ENCODE measurements around the gene ABCF2. TPM values are rescaled to one million over a fixed set of nuclear protein-coding genes. Genes with fewer than 3 reads are reported as not detected.
A peak's percentile ranks its signal among the peaks of the same experiment; 100 is the strongest.

ABCF2 gene
- total and polyA plus RNA-seq, 8 donors: 7.1 to 13.6 (median 11.0) TPM

DNA sequence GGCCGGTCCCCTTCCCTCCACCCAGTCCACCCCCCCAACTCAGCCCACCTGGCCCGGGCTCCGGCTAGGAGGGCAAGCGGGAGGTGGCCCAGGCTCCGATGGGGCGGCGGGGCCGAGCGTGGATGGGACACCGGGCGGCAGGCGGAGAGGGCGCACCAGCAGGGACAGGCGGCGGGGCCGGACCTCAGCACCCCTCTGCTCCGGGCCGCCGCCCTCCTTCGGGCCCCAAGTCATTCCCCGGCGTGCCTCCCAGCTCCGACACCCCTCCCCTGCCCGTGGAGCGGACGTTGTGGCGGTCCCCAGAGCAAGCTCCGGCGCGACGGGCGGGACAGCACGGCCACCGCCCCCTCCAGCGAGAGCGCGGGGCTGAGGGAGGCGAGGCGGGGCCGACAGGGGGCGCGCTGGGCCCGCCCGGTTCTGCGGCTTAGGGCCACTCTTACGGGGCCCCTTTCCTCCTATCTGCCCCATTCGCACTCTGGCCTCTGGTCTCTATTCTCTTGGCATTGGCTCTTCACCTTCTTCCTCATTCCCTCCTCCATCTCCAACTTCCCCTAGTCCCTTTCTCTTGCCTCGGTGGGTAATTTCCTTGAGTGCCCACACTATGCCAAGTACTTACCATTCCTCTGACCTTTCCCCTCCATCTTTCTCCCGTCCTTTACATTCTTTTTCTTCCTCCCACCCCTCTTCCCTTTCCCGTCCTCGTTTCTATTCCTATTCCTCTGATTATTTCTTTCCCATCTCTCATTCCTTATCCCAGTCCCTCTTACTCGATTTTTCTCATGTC lies 58.8 kb downstream of the ABCF2 start:
- Histone ChIP-seq H3K27ac (no peak overlapping the region), H3K9me3 (no peaks in the 10 kb centered on the region), H3K4me3 (peak overlapping the region; percentile 16 to 59 (median 40)), H3K4me1 (peaks cover 0 to 5% (median 4%) of the 10 kb centered on the region in 3 donors), H3K36me3 (no peaks in the 10 kb centered on the region), H3K27me3 (peaks cover 0 to 25% (median 3%) of the 10 kb centered on the region in 4 donors)
- FAIRE-seq (no peak), ATAC-seq (peak; percentile 65 to 82 (median 79)), DNase-seq (peak in 4 of 6 donors; percentile 39 to 85 (median 62))
- TF ChIP-seq, protein P1, sequence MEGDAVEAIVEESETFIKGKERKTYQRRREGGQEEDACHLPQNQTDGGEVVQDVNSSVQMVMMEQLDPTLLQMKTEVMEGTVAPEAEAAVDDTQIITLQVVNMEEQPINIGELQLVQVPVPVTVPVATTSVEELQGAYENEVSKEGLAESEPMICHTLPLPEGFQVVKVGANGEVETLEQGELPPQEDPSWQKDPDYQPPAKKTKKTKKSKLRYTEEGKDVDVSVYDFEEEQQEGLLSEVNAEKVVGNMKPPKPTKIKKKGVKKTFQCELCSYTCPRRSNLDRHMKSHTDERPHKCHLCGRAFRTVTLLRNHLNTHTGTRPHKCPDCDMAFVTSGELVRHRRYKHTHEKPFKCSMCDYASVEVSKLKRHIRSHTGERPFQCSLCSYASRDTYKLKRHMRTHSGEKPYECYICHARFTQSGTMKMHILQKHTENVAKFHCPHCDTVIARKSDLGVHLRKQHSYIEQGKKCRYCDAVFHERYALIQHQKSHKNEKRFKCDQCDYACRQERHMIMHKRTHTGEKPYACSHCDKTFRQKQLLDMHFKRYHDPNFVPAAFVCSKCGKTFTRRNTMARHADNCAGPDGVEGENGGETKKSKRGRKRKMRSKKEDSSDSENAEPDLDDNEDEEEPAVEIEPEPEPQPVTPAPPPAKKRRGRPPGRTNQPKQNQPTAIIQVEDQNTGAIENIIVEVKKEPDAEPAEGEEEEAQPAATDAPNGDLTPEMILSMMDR (IDR thresholded peaks at IDR 0.05): peak; percentile 54 to 75 (median 66)
- intact Hi-C loops (cut with DNase I): loop anchor here in 1 of 3 donors (5.0 kb wide), 1 partner anchor 41 kb away; no protein-coding TSS in a partner anchor
- WGBS, 2 donors: 3 to 6% methylated on average over 32 to 52 of the region's 52 CpGs

DNA sequence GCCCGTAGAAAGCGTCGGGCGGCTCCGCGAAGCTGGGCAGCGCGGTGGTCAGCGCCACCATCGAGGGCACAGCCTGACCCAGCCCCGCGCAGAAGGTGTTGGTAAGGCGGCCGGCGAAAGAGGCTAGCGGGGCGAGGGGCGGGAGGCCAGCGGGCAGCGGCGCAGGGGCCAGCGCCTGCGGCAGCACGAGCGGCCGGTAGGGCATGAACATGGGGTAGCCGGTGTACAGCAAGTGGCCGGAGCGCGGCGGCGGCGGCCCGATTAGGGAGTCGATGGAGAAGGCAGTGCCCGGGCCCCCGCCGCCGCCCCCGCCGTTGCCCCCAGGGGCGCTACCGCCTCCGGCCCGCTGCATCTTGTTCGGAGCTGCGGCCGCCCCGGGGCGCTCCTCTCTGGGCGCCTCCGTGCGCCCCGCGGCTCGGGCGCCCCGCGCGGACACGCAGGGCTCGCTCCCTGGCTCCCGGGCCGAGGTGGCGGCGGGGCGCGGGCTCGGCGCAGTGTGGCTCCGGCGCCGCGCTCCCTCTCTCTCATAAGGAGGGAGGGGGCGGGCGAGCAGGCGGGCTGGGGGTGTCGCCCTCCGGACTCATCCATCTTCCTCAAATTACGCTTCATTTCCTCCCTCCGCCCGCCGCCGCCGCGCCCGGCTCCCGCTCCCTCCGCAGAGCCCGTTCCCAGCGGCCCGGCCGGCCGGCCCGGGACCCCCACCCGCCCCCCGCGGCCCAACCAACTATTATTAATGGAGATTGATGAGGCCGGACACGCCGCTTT lies 59.6 kb downstream of the ABCF2 start, which contains the start of gene GBX1:
Gene GBX1, minus strand, starts transcription at position 498 of the 765 bp plus-strand sequence. Its CDS starts 146 bp downstream, at position 352.
- 1 to 2% methylated on average over 50 to 100 of the region's 101 CpGs for WGBS, 2 donors
- Histone ChIP-seq H3K9me3 (no peaks in the 10 kb centered on the region), H3K27ac (no peak within 1 kb of the TSS), H3K4me3 (peak within 1 kb of the TSS; percentile 16 to 59 (median 40)), H3K4me1 (peaks cover 0 to 5% (median 4%) of the 10 kb centered on the region in 3 donors), H3K27me3 (peaks cover 0 to 25% (median 3%) of the 10 kb centered on the region in 4 donors), H3K36me3 (no peaks in the 10 kb centered on the region)
- intact Hi-C loops (cut with DNase I): loop anchor here in 1 of 3 donors (5.0 kb wide), 1 partner anchor 40 kb away; no protein-coding TSS in a partner anchor
- peak in 3 of 6 donors; percentile 43 to 80 (median 75) for DNase-seq
- ATAC-seq: peak; percentile 54 to 71 (median 66)
- TF ChIP-seq, protein P1 (IDR thresholded peaks at IDR 0.05): peak in 1 of 4 donors; percentile 8
- no peak for FAIRE-seq

- Histone ChIP-seq H3K27me3 (peaks cover 0 to 25% (median 3%) of the 10 kb centered on the region in 4 donors), H3K4me3 (peak overlapping the region; percentile 16 to 59 (median 40)), H3K4me1 (peaks cover 0 to 5% (median 4%) of the 10 kb centered on the region in 3 donors), H3K27ac (no peak overlapping the region), H3K36me3 (no peaks in the 10 kb centered on the region), H3K9me3 (no peaks in the 10 kb centered on the region)
- ATAC-seq (peak in 1 of 4 donors; percentile 22), FAIRE-seq (no peak), DNase-seq (peak in 1 of 6 donors; percentile 57)
- TF ChIP-seq, protein P1 (IDR thresholded peaks at IDR 0.05): no peak
- intact Hi-C loops (cut with DNase I): loop anchor here in 1 of 3 donors (5.0 kb wide), 1 partner anchor 39 kb away; no protein-coding TSS in a partner anchor
- WGBS, 2 donors: 11 to 15% methylated on average over 26 to 31 of the region's 31 CpGs
Measured at GRCh38 chr7:151166629-151167196, 60.3 kb downstream of the ABCF2 start.

Other genes with a start within 250 kb of the ABCF2 start
- 1 to 10 TPM; 1.4 to 4.4 (median 3.0) TPM for gene KCNH2, start 248.9 kb downstream of the ABCF2 start, total RNA-seq
- gene KCNH2, start 248.9 kb downstream of the ABCF2 start, polyA plus RNA-seq: 10 to 100 TPM in 1 of 2 donors, 1 to 10 TPM in 1; 7.4 to 27.9 TPM
- 1 to 10 TPM; 1.0 to 5.1 (median 3.1) TPM for gene NOS3, start 236.2 kb downstream of the ABCF2 start, total RNA-seq
- 10 to 100 TPM in 1 of 2 donors, 1 to 10 TPM in 1; 6.0 to 12.5 TPM for gene NOS3, start 236.2 kb downstream of the ABCF2 start, polyA plus RNA-seq
- under 1 TPM in 5 of 6 donors, not detected in 1; 0.06 to 0.46 (median 0.20) TPM for gene ATG9B, start 202.7 kb downstream of the ABCF2 start, total RNA-seq
- gene ATG9B, start 202.7 kb downstream of the ABCF2 start, polyA plus RNA-seq: 1 to 10 TPM in 1 of 2 donors, under 1 TPM in 1; 0.72 to 1.5 TPM
- gene ABCB8, start 198.8 kb downstream of the ABCF2 start, total RNA-seq: 10 to 100 TPM in 3 of 6 donors, 1 to 10 TPM in 3; 6.1 to 18.5 (median 10.1) TPM
- gene ABCB8, start 198.8 kb downstream of the ABCF2 start, polyA plus RNA-seq: 10 to 100 TPM; 23.6 to 29.0 TPM
- 1 to 10 TPM in 1 of 6 donors, under 1 TPM in 5; 0.47 to 2.1 (median 0.71) TPM for gene ASIC3, start 178.7 kb downstream of the ABCF2 start, total RNA-seq
- 1 to 10 TPM; 7.0 to 8.7 TPM for gene ASIC3, start 178.7 kb downstream of the ABCF2 start, polyA plus RNA-seq
- gene CDK5, start 169.3 kb downstream of the ABCF2 start, total RNA-seq: 1 to 10 TPM; 3.7 to 7.0 (median 4.8) TPM
- gene CDK5, start 169.3 kb downstream of the ABCF2 start, polyA plus RNA-seq: 1 to 10 TPM; 4.6 to 7.8 TPM
- 100 to 1,000 TPM in 1 of 6 donors, 10 to 100 TPM in 5; 69.2 to 117 (median 85.5) TPM for gene SLC4A2, start 167.6 kb downstream of the ABCF2 start, total RNA-seq
- 100 to 1,000 TPM; 188 to 211 TPM for gene SLC4A2, start 167.6 kb downstream of the ABCF2 start, polyA plus RNA-seq
- gene FASTK, start 146.4 kb downstream of the ABCF2 start, total RNA-seq: 10 to 100 TPM; 23.5 to 51.1 (median 35.9) TPM
- 100 to 1,000 TPM; 178 to 265 TPM for gene FASTK, start 146.4 kb downstream of the ABCF2 start, polyA plus RNA-seq
- 10 to 100 TPM; 34.5 to 49.8 (median 39.3) TPM for gene TMUB1, start 143.7 kb downstream of the ABCF2 start, total RNA-seq
- 100 to 1,000 TPM in 1 of 2 donors, 10 to 100 TPM in 1; 52.8 to 103 TPM for gene TMUB1, start 143.7 kb downstream of the ABCF2 start, polyA plus RNA-seq
- gene AGAP3, start 140.7 kb downstream of the ABCF2 start, total RNA-seq: 10 to 100 TPM; 41.5 to 81.0 (median 54.7) TPM
- 10 to 100 TPM; 89.8 to 93.9 TPM for gene AGAP3, start 140.7 kb downstream of the ABCF2 start, polyA plus RNA-seq
- gene GBX1, start 59.5 kb downstream of the ABCF2 start, total RNA-seq: not detected
- gene GBX1, start 59.5 kb downstream of the ABCF2 start, polyA plus RNA-seq: not detected
- not detected for gene ASB10, start 40.0 kb downstream of the ABCF2 start, total RNA-seq
- gene ASB10, start 40.0 kb downstream of the ABCF2 start, polyA plus RNA-seq: not detected
- not detected for gene H2BK1, start 16.7 kb downstream of the ABCF2 start, total RNA-seq
- not detected for gene H2BK1, start 16.7 kb downstream of the ABCF2 start, polyA plus RNA-seq
- gene CHPF2, start 5.3 kb upstream of the ABCF2 start, total RNA-seq: 10 to 100 TPM; 12.8 to 27.9 (median 18.9) TPM
- 10 to 100 TPM; 35.3 to 38.6 TPM for gene CHPF2, start 5.3 kb upstream of the ABCF2 start, polyA plus RNA-seq
- 10 to 100 TPM; 13.0 to 30.8 (median 15.3) TPM for gene SMARCD3, start 21.5 kb upstream of the ABCF2 start, total RNA-seq
- 10 to 100 TPM; 46.6 to 69.9 TPM for gene SMARCD3, start 21.5 kb upstream of the ABCF2 start, polyA plus RNA-seq
- 10 to 100 TPM; 23.1 to 30.6 (median 24.0) TPM for gene NUB1, start 114.6 kb upstream of the ABCF2 start, total RNA-seq
- 10 to 100 TPM; 19.5 to 23.6 TPM for gene NUB1, start 114.6 kb upstream of the ABCF2 start, polyA plus RNA-seq
- gene WDR86, start 182.8 kb upstream of the ABCF2 start, total RNA-seq: 1 to 10 TPM in 3 of 6 donors, under 1 TPM in 3; 0.28 to 1.7 (median 0.90) TPM
- 1 to 10 TPM in 1 of 2 donors, under 1 TPM in 1; 0.99 to 1.7 TPM for gene WDR86, start 182.8 kb upstream of the ABCF2 start, polyA plus RNA-seq
- gene CRYGN, start 212.9 kb upstream of the ABCF2 start, total RNA-seq: under 1 TPM in 2 of 6 donors, not detected in 4; 0.09 to 0.18 TPM
- gene CRYGN, start 212.9 kb upstream of the ABCF2 start, polyA plus RNA-seq: under 1 TPM; 0.07 to 0.08 TPM